Measurements from ENCODE around the gene ENDOD1.
"Not testable (repeated sequence)": the region's sequence is repeated elsewhere in the genome, so short reads cannot be mapped to it uniquely, and the experiment has no call there.

ENDOD1 gene

GRCh38 chr11:95104856-95105255, 15.2 kb downstream of the ENDOD1 start:
- DNase-seq, result no peak

DNA sequence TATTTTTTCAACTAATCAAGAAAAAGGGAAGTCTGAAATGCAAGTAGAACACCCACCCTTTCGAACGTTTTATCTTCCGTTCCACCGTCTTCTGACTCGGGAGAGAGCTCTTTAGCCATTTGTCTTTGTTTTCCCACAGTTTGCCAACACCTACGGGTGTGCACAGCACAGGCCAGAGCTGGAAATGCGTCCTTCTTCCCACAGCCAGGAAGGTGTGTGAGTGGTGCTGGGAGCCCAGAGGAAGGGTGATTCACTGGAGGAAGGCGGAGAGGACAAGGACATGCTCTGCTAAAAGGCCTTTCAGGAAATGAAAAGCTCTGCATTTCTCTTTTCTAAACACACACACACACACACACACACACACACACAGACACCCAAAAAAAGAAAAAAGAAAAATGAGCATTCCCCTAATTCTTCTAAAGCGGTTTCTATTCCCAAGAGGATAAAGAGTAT, 18.5 kb downstream of the ENDOD1 start:
- no peak for DNase-seq

- DNase-seq, result no peak
These were observed 19.3 kb downstream of the ENDOD1 start for GRCh38 chr11:95108671-95109551.

- not testable (repeated sequence) for DNase-seq
These were observed 21.8 kb downstream of the ENDOD1 start for GRCh38 chr11:95111471-95111870.

DNA sequence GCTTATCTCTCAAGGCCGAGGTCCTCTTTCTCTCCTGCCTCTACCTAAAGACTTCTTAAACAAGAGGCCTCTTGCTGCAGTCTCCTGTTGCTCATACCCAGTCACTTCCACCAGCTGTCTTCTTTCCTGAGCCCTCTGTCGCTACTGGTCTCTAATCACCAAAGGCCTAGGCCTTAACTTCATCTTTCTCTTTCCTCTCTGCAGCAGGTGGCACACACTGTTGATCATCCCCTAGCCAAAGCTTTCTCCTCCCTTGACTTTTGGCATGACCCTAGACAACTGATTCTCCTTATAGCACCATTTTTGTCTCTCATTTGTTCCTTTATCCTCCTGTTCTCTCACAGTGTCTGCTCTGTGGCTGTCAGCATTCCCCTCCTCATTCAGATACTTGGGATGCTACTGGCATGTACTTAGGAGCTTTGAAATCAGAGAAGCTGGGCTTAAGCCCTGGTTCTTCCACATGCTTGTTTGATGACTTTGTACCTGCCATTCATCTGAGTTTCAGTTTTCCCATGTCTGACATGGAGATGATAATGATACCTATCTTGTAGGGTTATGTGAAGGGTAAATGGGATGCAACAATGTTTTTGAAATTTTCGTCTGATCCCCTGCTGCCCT, 22.4 kb downstream of the ENDOD1 start:
- no peak for DNase-seq

DNA sequence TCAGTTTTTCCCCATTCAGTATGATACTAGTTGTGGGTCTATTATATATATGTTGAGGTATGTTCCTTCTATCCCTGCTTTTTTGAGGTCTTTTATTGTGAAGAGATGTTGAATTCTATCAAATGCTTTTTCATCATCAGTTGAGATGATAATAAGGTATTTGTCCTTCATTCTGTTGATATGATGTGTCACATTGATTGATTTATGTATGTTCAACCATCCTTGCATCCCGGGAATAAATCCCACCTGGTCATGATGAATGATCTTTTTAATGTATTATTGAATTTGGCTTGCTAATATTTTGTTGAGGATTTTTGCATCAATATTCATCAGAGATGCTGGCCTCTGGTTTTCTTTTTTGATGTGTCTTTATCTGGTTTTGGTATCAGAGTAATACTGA, 26.0 kb downstream of the ENDOD1 start:
- no peak for DNase-seq

GRCh38 chr11:95119361-95120060, 29.9 kb downstream of the ENDOD1 start:
- DNase-seq, result no peak

- no peak for DNase-seq
These were observed 32.1 kb downstream of the ENDOD1 start for GRCh38 chr11:95121698-95122097.

DNA sequence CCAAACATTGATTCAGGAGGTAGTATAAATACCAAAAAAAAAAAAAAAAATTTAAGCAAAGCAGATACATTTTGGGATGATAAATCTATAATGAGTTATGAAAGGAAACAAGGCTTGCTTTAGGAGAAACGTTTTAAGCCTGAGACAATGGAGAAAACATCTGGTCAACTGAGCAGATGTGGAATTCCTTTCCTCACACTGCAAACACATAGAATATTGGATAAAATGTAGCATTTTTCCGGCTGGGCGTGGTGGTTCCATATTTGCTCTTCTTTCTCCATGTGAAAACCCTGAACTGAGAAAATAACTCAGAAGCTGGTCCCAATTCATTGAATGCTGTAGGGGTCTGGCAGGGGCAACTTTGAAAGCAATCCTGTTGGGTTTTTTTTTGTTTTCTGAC, 33.9 kb downstream of the ENDOD1 start:
- DNase-seq, result no peak

DNA sequence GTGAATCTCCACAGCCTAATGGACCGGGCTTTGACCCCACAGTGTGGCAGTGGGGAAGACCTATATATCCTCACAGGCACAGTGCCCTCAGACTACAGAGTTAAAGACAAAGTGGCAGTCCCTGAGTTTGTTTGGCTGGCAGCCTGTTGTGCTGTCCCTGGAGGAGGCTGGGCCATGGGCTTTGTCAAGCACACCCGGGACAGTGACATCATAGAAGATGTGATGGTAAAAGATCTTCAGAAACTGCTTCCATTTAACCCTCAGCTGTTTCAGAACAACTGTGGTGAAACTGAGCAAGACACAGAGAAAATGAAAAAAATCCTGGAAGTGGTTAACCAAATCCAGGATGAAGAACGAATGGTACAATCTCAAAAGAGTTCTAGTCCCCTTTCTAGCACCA, 39.0 kb downstream of the ENDOD1 start:
- DNase-seq, result no peak

DNA sequence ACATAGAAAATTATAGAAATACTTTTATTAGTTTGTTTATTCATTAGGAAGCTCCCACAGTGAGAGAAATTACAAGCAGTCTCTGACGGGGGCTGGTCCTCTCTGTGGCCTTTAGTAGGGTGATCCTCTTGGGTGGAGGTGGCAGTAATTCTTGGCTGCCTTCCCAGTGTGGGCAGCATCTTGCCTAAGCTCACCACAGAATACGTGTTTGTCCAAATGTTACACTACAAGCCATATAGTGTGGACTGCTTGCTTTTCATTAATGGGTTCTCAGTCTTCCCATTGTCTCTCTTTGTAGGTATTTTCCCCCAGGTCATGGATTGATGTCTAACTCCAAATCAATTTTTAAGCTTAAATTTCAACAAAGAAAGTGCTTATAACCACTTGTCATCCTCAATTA, 43.3 kb downstream of the ENDOD1 start:
- no peak for DNase-seq

DNA sequence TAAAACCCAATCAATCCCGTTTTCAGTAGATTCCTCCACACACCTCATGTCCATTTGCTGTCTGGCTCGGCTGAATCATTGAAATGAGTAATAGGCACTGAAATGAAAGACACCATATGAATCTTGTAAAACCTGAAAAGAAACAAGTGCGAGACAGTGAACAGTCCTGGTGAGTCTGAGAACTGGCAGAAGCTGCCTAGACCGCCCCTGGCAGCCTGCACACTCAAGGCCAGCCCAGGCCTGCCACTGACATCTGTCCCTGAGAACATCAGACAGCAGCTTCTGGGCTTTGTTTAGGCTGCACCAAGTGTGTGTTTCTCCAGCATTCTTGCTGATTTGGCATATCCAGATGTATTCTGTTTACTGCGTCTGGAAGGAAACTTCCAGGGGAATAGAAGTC, 44.8 kb downstream of the ENDOD1 start:
- DNase-seq, result no peak

DNA sequence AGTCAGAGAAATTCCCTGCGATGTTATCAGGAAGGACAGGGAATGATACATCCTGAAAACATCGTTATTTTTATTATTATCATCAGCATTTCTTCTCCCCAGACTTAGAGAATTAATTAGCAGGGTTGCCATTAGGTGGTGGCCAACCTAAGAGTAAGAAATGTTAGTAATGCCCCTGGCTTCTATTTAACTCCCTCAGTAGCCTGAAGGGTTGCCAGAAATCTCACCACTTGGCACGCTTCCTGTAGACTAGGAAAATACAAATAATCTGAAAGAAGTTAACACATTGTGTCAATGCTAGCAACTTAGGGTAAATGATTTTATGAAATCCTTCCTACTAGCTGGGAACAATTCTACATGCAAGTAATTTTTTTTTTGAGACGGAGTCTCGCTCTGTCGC, 45.5 kb downstream of the ENDOD1 start:
- DNase-seq, result no peak

DNA sequence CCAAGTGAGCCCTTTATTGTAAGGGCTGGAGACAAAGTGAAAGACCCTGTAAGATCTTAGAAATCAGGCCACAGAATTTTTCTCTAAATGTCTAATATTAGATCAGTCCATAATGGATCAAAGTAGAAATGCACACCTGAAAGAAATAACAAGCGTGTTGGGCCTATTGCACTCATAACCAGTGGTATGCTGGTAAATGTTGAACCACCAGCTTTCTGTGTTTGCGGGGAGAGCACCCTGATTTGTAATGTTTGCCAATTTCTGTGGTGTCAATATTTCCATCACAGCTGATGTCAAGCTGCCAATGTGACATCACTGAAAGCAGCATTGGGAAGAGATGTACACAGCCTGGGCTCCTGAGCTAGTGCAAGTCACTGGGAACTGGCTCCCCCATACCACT, 46.2 kb downstream of the ENDOD1 start:
- no peak for DNase-seq

GRCh38 chr11:95136747-95137146, 47.1 kb downstream of the ENDOD1 start:
- DNase-seq, result not testable (repeated sequence)

GRCh38 chr11:95137299-95137698, 47.7 kb downstream of the ENDOD1 start:
- DNase-seq, result no peak

DNA sequence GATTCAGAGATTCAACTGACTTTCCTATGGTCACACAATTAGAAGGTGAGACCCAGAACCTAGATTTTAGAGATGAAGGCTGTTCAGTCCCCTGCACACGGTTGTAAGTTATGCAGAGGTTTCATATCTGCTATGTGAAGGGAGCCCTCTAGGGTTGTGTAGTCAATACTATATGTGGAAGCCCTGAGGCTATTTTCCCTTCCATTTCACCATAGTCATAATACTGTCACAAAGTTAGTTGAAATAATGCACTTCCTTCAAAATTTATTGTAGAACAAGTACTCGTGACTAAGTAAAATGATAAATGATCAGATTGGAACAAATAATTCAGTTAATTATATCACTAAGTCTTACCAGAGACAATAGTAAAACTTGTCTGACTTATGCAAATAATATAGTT, 48.8 kb downstream of the ENDOD1 start:
- no peak for DNase-seq

DNA sequence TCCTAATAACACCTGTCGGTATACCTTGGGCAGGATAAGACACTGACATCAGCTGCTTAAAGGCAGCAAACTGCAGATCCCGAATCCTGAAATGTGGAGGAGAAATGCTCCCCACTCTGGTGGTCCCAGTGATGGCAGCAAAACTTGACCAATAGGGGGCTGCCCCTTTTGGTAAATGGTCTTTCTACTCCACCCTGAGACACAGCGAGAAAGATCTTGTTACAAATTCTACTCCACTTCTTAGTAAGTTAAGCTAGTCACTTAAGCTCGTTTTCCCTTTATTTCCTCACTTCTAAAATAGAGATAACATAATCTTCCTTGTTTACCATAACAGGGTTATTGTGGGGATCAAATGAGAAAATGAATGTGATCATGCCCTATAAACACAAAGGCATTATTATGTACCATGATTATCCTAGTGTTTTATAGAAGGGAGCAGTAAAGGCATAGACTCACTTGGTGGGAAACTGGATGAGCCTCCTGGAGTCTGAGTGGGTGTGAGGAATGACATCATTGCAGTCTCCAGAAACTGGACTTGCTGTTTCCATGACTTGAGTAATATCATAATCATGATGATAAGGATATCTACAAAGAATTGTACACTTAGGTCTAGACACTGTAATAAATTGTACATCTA, 50.9 kb downstream of the ENDOD1 start:
- no peak for DNase-seq

- no peak for DNase-seq
These were observed 52.8 kb downstream of the ENDOD1 start for GRCh38 chr11:95142431-95142830.

GRCh38 chr11:95143106-95143681, 53.5 kb downstream of the ENDOD1 start:
- DNase-seq, result no peak

GRCh38 chr11:95144313-95145235, 54.9 kb downstream of the ENDOD1 start:
- no peak for DNase-seq
